Measurements from ENCODE around the gene LDAH. TPM values are rescaled to one million over a fixed set of nuclear protein-coding genes. Genes with fewer than 3 reads are reported as not detected.

LDAH gene
- total and polyA plus RNA-seq, 10 of the 15 experiments (the other 5 are each of a cell fraction or from before 2014, with no cell fraction given) = 17.9 to 44.7 (median 30.0) TPM

DNA sequence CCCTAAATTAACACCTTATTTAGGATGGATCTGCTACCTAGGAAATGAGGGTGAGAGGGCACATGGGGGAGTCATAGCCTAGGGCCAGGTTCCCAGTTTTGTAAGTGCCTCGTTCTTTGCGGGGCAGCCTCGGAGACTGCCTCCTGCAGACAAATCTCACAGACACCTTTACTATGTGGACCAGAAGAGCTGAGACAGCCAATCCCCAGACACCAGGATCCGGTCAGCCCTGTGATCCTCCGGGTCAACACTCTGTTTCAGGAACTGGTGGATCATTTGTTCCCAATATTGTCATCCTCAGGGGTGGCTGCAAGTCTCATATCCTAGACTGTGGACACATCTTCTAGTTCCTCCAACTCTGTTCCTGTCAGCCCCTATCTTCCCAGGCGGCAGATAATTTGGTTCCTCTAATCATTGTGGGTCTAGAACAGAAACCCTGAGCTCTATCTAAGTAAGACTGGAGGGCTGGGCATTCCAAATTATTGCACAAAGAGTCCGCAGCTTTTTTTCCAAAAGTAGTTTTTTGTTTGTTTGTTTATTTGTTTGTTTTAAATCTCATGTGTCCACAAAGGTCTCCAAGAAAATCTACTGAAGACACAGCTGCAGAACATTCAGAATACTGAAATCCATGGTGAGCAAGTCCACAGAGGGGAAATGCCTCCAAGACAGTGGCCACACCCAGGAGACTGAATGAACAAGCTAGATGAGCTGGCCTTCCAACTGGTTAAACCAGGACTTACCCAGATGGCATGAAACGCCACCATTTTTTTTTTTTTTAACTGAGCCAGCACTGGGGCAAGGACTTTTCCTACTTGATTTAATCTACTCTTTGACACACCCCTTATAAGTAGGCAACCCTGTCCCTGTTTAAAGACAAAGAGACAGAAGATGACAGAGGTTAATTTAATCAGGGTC, 162.1 kb downstream of the LDAH start:
- Histone ChIP-seq H4K20me1 (ENCODE audit: control insufficient read depth, insufficient read depth) (0 out of 2 replicates have a peak, but pooled peaks cover 2% of the 10 kb centered on the region), H3K9me3 (replicated peaks; ENCODE audit: control insufficient read depth, insufficient read depth, low read length) (no peaks in the 10 kb centered on the region), H3K4me3 (no peak overlapping the region), H3K36me3 (ENCODE audit: control insufficient read depth in 2 of 2, insufficient read depth in 2 of 2, low read length in 1 of 2) (no peaks in the 10 kb centered on the region), H2AFZ (ENCODE audit: control insufficient read depth, low read depth, low read length) (no peak overlapping the region), H3K27me3 (replicated peaks in 1 of 2; ENCODE audit: control insufficient read depth in 2 of 2, insufficient read depth in 2 of 2, low read length in 1 of 2) (peaks cover 5 to 12% of the 10 kb centered on the region in 2 experiments), H3K27ac (ENCODE audit: control insufficient read depth, insufficient read depth) (no peak overlapping the region), H3K79me2 (ENCODE audit: control insufficient read depth, insufficient read depth, low read length) (no peaks in the 10 kb centered on the region), H3K4me2 (ENCODE audit: control insufficient read depth, insufficient read depth) (no peak overlapping the region), H3K4me1 (ENCODE audit: control insufficient read depth, insufficient read depth, low read length) (peaks cover 5% of the 10 kb centered on the region; the same call in 1 of the 2 replicates), H3K9ac (ENCODE audit: control insufficient read depth, insufficient read depth, low read length) (no peak overlapping the region)
- ATAC-seq = no peak
- WGBS (ENCODE audit: insufficient coverage, insufficient replicate concordance, low lambda C conversion rate, missing lambda C conversion rate) = 53% methylated on average over 8 of the region's 8 CpGs
- no peak for DNase-seq (ENCODE audit: low read depth, low spot score)
- ChIA-PET RAD21 (ENCODE audit: unreplicated experiment) (interaction anchor here (1.0 to 2.9 kb wide), 11 partner anchors 10 to 656 kb away, joined by 3 to 68 read pairs (median 4); partner anchors contain the start of gene HS1BP3), POLR2A (interaction anchor here (1.8 kb wide), 1 partner anchor 302 kb away, joined by 6 read pairs; no protein-coding TSS in a partner anchor), SMC1A (ENCODE audit: uncharacterized antibody, unreplicated experiment) (interaction anchor here (0.5 to 5.5 kb wide), 18 partner anchors 9 to 457 kb away, joined by 3 to 101 read pairs (median 4); partner anchors contain the start of genes HS1BP3 and LDAH), CTCF (interaction anchor here (0.6 to 6.8 kb wide), 37 partner anchors 9 to 657 kb away, joined by 3 to 218 read pairs (median 4); partner anchors contain the start of gene HS1BP3)
- no peak for FAIRE-seq
- BruUV-seq (replicated peaks) = no TSS peak
- TF ChIP-seq IKZF2 (IDR thresholded peaks at IDR 0.05) (no peak), POLR2AphosphoS2 (IDR thresholded peaks at IDR 0.05; ENCODE audit: low read depth, low read length) (no peak), BRCA1 (IDR thresholded peaks at IDR 0.05; ENCODE audit: low read depth, low read length) (no peak), POLR2A (IDR thresholded peaks at IDR 0.05; ENCODE audit: low read depth, low read length) (no peak), CREB1 (IDR thresholded peaks at IDR 0.05; ENCODE audit: low read depth) (no peak), RCOR1 (conservative IDR thresholded peaks at IDR 0.05; ENCODE audit: low read depth, low read length) (no peak), DPF2 (IDR thresholded peaks at IDR 0.05) (no peak), HDGF (IDR thresholded peaks at IDR 0.05) (no peak), MYC (IDR thresholded peaks at IDR 0.05; ENCODE audit: insufficient read depth, insufficient read length, insufficient replicate concordance, low read length, severe bottlenecking) (no peak), CBX5 (IDR thresholded peaks at IDR 0.05; ENCODE audit: low read depth) (no peak), SREBF2 (IDR thresholded peaks at IDR 0.05; ENCODE audit: low read length) (no peak)
- TF ChIP-seq, protein P1, sequence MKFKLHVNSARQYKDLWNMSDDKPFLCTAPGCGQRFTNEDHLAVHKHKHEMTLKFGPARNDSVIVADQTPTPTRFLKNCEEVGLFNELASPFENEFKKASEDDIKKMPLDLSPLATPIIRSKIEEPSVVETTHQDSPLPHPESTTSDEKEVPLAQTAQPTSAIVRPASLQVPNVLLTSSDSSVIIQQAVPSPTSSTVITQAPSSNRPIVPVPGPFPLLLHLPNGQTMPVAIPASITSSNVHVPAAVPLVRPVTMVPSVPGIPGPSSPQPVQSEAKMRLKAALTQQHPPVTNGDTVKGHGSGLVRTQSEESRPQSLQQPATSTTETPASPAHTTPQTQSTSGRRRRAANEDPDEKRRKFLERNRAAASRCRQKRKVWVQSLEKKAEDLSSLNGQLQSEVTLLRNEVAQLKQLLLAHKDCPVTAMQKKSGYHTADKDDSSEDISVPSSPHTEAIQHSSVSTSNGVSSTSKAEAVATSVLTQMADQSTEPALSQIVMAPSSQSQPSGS (IDR thresholded peaks at IDR 0.05; ENCODE audit: low read length) = no peak
- TF ChIP-seq, protein P2, sequence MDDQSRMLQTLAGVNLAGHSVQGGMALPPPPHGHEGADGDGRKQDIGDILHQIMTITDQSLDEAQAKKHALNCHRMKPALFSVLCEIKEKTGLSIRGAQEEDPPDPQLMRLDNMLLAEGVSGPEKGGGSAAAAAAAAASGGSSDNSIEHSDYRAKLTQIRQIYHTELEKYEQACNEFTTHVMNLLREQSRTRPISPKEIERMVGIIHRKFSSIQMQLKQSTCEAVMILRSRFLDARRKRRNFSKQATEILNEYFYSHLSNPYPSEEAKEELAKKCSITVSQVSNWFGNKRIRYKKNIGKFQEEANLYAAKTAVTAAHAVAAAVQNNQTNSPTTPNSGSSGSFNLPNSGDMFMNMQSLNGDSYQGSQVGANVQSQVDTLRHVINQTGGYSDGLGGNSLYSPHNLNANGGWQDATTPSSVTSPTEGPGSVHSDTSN (IDR thresholded peaks at IDR 0.05; ENCODE audit: insufficient replicate concordance, low read depth, low read length) = no peak
- intact Hi-C loops (cut with micrococcal nuclease; ENCODE audit: unreplicated experiment) (loop anchor here (1.0 to 2.0 kb wide), 3 partner anchors 303 to 458 kb away; no protein-coding TSS in a partner anchor), in situ Hi-C loops (cut with MboI) (loop anchor here (5.0 to 25.0 kb wide), 2 partner anchors 302 to 452 kb away; partner anchors contain the start of gene TDRD15)

All from GM12878 (cell line).